NCI-H2196 (cell line): ENCODE data around the gene PNPLA2.

Experiments used
- DNase-seq: peaks from one replicate; lab custom pipeline; 2025; ENCODE audit not compliant: unreplicated experiment; lab: John Stamatoyannopoulos, UW

The PNPLA2 gene

DNA sequence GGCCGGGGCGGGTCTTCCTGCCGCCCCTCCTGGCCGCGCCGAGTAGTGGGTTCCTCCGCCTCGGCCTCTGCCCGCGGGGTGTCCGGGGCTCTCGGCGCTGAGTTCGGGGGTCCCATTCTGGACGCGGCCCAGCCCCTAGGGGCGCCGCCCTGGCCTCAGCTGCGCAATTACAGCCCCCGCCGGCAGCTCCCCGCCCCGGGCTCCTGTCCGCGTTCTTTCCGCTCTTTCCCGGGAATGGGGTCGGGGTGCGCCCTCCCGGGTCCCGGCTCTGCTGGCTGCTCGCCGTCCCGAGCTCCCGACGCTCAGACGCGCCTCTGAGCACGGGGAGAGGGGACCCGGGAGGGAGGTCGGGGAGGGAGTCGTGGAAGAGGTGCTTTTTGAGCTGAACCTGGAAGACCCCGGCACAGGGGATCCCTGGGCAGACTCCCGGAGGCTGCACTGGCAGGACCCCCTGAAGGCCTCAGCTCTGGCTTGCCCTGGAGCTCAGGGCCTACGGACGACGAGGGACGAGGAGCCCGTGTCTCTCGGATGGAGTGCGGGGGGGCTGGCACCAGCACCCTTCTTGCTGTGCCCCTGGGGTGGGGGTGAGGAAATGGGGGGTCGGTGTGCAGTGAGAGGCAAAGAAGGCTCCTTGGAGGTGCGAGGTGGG, 24.5 kb downstream of the PNPLA2 start:
- DNase-seq: no peak

GRCh38 chr11:843818-844692, 25.3 kb downstream of the PNPLA2 start:
- DNase-seq: peak; percentile 57

DNA sequence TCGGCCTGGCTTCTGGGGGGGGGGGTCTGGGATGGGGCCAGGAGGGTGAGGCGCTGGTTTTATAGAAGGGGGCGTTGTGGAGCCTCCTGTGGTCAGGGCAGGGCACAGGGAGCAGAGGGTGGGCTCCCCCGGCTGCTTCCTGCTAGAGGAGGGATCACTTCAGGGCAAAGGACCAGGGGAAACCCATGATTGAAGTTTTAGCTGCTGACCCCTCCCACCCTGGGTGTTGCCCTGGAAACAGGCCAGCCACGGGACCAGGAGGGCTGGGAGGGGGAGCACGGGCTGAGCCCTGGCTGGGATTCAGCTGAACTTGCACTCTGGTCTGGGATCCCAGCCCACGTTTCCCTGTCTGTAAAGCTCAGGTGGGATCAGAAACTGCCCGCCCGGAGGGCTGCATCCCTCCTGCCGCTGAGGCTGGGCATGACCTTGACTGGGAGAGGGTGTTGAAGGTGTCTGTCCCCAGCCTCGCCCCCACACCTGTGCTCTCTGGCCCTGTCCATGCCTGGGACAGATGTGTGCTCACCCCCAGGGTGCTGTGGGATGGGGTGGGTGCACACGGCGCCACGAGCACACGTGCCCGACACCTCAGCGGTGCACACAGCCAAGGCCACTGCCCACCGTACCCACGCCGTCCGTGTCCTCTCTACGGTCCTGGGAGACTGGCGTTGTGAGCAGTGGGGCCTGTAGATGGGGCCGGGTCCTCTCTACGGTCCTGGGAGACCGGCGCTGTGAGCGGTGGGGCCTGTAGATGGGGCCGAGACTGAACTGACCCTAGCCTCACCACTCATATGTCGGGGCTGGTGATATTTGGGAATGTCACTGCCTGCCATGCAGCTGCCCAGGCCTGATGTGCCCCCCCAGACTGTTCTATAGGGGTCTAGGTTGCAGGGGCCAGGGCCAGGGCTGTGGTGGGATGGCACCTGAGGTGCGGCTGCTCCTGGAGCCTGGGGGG, 26.3 kb downstream of the PNPLA2 start:
- peak; percentile 65 for DNase-seq

DNA sequence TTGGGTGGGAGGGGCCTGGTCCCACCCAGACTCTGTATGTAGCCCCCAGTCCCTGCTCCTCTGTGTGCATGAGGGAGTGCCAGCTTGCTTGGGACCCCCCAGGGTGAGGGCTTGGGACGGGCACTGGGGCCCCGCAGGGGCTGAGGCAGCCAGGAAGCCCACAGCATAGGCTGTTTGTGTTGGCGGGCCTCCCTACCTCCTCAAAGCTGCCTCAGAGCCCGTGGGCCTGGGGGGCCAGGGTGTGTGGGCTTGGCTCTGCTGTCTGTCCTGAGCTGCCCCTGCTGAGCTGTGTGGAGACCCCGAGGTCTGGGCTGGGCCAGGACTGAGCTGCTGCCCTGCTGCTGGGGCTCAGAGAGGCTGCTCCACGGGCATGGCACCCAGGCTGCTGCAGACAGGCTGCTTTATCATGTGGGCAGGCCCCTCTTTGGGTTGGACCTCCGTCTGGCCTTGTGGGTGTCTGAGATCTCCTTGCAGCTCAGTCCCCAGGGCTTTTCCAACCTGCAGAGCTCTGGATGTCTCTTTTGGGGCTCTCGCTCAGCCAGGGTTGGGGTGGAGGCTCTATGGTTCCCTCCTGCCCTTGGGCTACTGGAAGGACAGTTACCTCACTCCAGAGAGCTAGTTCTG, 27.3 kb downstream of the PNPLA2 start:
- DNase-seq: no peak

- no peak for DNase-seq
Observed at GRCh38 chr11:846496-847098, 27.9 kb downstream of the PNPLA2 start.

- no peak for DNase-seq
Observed at GRCh38 chr11:847876-848275, 29.2 kb downstream of the PNPLA2 start.

DNA sequence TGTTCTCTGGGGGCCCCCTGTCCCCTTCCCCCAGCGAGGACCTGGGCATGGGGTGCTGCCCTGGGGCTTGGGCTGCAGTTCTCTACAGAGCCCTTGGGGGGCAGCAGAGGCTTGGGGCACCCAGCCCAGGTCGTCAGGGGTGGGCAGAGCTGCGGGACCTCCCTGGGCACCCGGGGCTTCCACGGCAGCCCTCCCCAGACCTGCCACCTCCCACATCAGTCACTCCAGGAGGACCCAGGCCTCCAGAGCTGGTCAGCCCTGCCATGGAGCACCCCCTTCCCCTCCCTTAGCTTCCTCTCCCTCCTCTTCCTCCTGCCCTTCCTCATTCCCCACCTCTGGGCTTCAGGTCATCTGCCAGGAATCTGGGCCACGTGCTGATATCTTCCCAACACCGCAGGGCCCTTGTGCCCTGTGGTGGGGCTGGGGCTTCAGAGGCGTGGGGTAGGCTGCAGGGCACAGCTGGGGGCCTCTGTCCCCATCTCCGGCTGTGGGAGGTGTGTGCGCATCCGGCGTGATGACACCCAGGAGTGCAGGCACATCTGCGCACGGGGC, 29.7 kb downstream of the PNPLA2 start:
- peak; percentile 66 for DNase-seq

GRCh38 chr11:849104-849824, 30.6 kb downstream of the PNPLA2 start:
- DNase-seq: peak; percentile 51

DNA sequence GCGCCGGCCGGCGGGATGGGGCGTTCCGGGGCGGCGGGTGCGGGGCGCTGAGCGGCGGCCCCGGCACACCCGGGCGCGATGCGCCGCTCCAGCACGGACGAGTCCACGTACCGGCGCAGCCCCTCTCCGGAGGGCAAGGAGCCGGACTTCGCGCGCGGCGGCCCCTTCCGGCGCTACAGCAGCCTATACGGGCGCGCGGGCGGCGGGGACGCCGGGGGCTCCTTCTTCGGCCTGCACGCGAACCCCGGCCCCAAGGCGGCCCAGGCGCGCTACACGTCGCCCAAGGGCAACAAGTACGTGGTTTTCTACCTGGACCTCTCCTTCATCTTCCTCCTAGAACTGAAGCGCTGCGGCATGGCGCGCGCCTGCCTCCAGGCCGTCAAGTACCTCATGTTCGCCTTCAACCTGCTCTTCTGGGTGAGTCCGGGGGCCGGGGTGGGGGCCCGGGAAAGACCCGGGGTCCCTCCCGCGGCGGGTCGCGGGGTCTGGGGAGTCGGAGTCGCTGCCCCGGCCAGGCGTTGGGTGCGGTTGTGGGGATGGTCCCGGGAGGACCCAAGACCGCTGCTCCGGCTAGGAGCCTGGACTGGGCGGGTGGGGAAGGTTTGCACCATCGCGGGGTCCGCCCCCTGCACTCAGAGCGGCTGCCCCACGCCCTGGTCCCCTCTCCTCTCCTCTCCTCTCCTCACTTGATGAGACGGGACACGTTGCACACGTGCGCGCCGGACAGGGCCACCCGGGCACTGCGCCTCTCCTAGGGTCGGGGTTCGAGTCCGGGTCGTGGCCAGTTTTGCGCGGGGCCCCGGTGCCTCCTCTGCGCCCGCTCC, 31.4 kb downstream of the PNPLA2 start:
- DNase-seq: peak; percentile 51

GRCh38 chr11:850775-851763, 32.4 kb downstream of the PNPLA2 start:
- no peak for DNase-seq

DNA sequence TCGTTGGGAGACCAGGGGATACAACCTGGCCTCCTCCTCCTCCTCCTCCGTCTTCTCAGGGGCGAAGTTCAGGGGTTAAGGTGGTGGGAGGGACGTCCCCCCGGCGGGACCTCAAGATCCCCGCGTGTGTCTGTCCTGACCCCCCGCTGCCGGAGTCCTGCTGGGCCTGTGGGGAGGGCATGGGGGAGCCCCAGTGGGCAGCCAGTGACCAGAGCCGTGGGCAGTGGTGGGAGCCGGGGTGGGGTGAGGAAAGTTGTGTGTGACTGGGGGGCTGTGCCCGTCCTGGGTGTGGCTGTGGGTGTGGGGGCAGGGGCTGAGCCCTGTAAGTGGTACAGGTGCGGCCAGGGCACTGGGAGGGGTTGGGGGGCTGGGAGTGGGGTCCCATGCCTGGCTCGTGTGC, 34.0 kb downstream of the PNPLA2 start:
- no peak for DNase-seq

- DNase-seq: no peak
Observed at GRCh38 chr11:853682-854448, 35.2 kb downstream of the PNPLA2 start.

DNA sequence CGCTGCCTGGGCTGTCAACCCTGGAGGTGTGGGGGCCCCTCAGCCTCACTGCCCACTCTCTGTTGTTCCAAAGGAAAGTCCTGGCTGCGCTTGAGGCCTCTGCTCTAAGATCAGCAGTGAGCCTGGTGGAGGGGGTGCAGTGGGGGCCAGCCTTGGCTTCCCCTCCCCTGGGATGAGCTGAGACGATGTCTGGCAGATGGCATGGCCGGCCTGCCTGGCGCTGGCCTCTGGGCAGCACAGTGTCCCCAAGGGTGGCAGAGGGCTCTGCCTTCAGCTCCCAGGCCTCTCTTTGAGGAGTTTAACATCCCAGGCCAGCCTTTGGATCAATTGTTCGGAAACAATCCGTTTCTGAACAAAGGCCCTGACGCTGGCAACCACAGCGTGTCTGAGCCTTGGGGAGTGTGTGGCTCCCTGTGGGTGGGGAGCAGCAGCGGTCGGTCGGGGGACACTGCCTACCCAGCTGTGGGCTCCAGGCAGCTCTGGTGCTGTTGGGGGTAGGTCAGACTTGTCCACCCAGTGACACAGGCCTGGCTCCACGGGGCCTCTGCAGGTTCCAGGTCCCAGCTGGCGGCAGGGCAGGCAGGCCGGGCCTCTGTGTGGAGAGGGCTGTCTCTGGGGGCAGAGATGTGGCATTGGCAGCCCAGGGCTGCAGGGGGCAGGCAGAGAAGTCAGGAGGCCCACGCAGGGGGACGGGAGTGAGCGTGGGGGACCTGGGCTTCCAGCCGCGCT, 36.1 kb downstream of the PNPLA2 start:
- DNase-seq: no peak

- no peak for DNase-seq
Observed at GRCh38 chr11:855330-855674, 36.6 kb downstream of the PNPLA2 start.

DNA sequence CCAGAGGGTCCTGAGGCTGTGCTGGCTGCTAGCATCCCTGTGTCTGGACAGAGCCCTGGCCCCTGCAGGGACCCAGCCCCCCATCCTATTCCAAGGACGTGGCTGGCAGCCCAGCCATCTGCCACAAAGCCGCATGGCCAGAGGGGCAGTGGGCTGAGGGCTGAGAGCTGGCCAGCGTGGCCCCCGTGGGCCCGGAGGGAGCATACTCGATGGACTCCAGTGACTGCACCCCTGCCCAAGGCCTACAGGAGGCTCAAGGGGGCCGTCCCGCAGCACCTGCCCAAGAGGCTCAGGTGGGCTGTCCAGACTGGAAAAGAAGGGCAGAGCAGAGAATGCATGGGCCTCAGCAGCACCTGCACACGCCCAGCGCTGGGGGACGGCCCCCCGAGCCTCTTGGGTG, 37.1 kb downstream of the PNPLA2 start:
- no peak for DNase-seq

DNA sequence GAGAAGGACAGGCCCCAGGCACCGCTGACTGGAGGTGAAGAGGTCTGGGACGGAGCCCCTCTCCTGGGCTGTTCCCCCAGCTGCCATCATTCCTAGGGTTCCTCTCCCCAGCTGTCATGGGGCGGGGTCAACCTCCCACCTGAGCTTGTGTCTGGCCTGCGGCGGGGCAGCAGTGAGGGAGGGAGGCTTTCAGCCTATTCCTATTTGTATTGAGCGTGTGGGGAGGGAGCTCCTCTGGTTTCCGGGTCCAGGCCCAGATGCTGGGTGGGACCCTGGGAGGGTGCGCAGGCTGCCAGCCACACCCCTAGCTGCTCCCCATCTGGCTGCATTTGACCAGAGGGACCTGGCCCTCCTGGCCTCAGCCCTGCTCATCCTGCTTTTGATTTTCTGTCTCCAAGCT, 37.7 kb downstream of the PNPLA2 start:
- DNase-seq: no peak
